GM23338 (cell line): ENCODE data around the gene GJB4.

ENCODE experiments used
- EZH2 ChIP-seq: fragments of 200-600 bp; sonication (generic); IDR thresholded peaks from one replicate; pipeline ENCODE4 v1.8.0; 2017; ENCODE audit warnings: antibody characterized with exemption, mild to moderate bottlenecking, low read depth; ENCODE audit not compliant: unreplicated experiment
- EZH2phosphoT487 ChIP-seq: fragments of 200-600 bp; sonication (generic); IDR thresholded peaks from one replicate; pipeline ENCODE4 v1.8.1; 2018; ENCODE audit warnings: antibody characterized with exemption; ENCODE audit not compliant: unreplicated experiment
- JUNB ChIP-seq: IDR thresholded peaks from one replicate; pipeline ENCODE4 v1.6.1; 2016; ENCODE audit warnings: antibody characterized with exemption; ENCODE audit not compliant: unreplicated experiment
- POLR2AphosphoS5 ChIP-seq: IDR thresholded peaks from 2 replicates; pipeline ENCODE4 v1.6.1; 2016; ENCODE audit warnings: antibody characterized with exemption, low read depth
- ZNF114 ChIP-seq: fragments of 250-450 bp; sonication (Bioruptor Pico); IDR thresholded peaks from 2 replicates; pipeline ENCODE4 v1.5.0; 2020; ENCODE audit warnings: mild to moderate bottlenecking, moderate library complexity
- ZNF331 ChIP-seq: fragments of 250-450 bp; sonication (Bioruptor Pico); IDR thresholded peaks from 2 replicates; pipeline ENCODE4 v1.5.0; 2020; ENCODE audit warnings: low read depth, mild to moderate bottlenecking, moderate library complexity
- TF ChIP-seq, protein P1 (sequence below), 2 experiments: fragments of 200-600 bp in 1 of 2; sonication (generic) in 1 of 2; conservative IDR thresholded peaks; 2 replicates each; pipeline versions ENCODE4 v1.5.1 to v1.6.1; 2016 to 2017; ENCODE audit warnings: antibody characterized with exemption in 2 of 2, low read depth in 2 of 2, mild to moderate bottlenecking in 2 of 2, moderate library complexity in 1 of 2
- TF ChIP-seq, protein P2 (sequence below): IDR thresholded peaks from one replicate; pipeline ENCODE4 v1.6.1; 2018; ENCODE audit warnings: antibody characterized with exemption; ENCODE audit not compliant: unreplicated experiment
- TF ChIP-seq, protein P3 (sequence below): IDR thresholded peaks from 2 replicates; pipeline ENCODE4 v1.6.1; 2016; ENCODE audit warnings: antibody characterized with exemption

DNA sequence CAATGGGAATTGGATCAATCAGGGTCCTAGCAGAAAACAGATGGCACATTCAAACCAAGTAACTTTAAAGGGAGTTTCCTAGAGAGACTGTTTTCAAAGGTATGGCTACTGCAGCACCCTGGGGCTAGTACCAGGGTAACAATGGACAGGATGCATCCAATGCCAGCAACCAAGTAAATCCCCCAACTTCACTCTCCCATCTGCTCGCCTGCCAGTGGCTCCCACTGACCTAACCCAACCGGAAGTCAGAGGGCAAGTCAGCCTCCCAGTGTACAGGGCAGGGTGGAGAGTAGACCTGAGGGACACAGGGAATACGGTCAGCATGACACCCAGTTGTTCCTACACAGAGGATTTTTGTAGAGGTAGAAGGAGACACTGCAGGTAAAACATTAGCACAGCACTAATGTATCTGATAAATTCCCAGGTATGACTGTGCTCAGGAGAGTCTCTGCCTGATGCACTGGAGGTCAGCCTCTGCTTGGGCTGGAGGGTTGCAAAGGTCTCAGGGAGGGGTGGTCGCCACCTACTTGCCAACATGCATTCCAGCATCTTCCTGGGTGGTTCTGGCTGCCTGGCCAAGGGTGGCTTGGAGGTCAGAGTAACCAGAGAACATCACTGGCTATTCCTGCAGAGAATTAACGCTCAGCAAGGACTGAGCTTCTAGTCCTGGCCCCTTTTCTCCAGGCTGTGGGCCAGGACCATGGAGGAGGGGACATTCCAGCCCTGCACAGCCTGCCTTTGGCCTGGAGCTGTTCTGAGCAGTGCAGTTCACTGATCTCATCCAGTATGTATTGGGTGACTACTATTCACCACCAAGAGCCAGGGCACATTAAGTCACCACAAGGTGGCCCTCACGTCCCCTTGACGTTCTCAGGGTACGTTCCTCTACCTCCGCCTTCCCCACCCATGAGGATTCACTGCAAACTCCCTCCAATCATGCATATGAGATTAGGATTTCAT, 28.2 kb downstream of the GJB4 start:
- TF ChIP-seq, protein P1, sequence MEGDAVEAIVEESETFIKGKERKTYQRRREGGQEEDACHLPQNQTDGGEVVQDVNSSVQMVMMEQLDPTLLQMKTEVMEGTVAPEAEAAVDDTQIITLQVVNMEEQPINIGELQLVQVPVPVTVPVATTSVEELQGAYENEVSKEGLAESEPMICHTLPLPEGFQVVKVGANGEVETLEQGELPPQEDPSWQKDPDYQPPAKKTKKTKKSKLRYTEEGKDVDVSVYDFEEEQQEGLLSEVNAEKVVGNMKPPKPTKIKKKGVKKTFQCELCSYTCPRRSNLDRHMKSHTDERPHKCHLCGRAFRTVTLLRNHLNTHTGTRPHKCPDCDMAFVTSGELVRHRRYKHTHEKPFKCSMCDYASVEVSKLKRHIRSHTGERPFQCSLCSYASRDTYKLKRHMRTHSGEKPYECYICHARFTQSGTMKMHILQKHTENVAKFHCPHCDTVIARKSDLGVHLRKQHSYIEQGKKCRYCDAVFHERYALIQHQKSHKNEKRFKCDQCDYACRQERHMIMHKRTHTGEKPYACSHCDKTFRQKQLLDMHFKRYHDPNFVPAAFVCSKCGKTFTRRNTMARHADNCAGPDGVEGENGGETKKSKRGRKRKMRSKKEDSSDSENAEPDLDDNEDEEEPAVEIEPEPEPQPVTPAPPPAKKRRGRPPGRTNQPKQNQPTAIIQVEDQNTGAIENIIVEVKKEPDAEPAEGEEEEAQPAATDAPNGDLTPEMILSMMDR (conservative IDR thresholded peaks at IDR 0.05; ENCODE audit: low read depth in 2 of 2): peak; percentile 63 to 87
- TF ChIP-seq, protein P2, sequence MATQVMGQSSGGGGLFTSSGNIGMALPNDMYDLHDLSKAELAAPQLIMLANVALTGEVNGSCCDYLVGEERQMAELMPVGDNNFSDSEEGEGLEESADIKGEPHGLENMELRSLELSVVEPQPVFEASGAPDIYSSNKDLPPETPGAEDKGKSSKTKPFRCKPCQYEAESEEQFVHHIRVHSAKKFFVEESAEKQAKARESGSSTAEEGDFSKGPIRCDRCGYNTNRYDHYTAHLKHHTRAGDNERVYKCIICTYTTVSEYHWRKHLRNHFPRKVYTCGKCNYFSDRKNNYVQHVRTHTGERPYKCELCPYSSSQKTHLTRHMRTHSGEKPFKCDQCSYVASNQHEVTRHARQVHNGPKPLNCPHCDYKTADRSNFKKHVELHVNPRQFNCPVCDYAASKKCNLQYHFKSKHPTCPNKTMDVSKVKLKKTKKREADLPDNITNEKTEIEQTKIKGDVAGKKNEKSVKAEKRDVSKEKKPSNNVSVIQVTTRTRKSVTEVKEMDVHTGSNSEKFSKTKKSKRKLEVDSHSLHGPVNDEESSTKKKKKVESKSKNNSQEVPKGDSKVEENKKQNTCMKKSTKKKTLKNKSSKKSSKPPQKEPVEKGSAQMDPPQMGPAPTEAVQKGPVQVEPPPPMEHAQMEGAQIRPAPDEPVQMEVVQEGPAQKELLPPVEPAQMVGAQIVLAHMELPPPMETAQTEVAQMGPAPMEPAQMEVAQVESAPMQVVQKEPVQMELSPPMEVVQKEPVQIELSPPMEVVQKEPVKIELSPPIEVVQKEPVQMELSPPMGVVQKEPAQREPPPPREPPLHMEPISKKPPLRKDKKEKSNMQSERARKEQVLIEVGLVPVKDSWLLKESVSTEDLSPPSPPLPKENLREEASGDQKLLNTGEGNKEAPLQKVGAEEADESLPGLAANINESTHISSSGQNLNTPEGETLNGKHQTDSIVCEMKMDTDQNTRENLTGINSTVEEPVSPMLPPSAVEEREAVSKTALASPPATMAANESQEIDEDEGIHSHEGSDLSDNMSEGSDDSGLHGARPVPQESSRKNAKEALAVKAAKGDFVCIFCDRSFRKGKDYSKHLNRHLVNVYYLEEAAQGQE: no peak
- TF ChIP-seq EZH2: no peak
- TF ChIP-seq, protein P3, sequence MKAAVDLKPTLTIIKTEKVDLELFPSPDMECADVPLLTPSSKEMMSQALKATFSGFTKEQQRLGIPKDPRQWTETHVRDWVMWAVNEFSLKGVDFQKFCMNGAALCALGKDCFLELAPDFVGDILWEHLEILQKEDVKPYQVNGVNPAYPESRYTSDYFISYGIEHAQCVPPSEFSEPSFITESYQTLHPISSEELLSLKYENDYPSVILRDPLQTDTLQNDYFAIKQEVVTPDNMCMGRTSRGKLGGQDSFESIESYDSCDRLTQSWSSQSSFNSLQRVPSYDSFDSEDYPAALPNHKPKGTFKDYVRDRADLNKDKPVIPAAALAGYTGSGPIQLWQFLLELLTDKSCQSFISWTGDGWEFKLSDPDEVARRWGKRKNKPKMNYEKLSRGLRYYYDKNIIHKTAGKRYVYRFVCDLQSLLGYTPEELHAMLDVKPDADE: no peak
- TF ChIP-seq POLR2AphosphoS5: no peak
- TF ChIP-seq EZH2phosphoT487: no peak
- TF ChIP-seq JUNB: no peak
- no peak for TF ChIP-seq ZNF331 (CRISPR knock-in tag)
- no peak for TF ChIP-seq ZNF114 (CRISPR knock-in tag)
